GM18907 (cell line): Measurements from ENCODE around the gene PARD3.
"Not testable (repeated sequence)": the region's sequence is repeated elsewhere in the genome, so short reads cannot be mapped to it uniquely, and the experiment has no call there.

ENCODE experiments used
- ATAC-seq: cut with Tn5 transposase; IDR thresholded peaks from one replicate; pipeline ENCODE4 v1.9.1; 2021; ENCODE audit warnings: mild to moderate bottlenecking, moderate library complexity; ENCODE audit not compliant: unreplicated experiment

PARD3 gene

GRCh38 chr10:34290412-34291081 lies 524.5 kb downstream of the PARD3 start:
- ATAC-seq: no peak

- no peak for ATAC-seq
These were observed 526.5 kb downstream of the PARD3 start for GRCh38 chr10:34288634-34289033.

- ATAC-seq: no peak
These were observed 528.9 kb downstream of the PARD3 start for GRCh38 chr10:34286136-34286739.

- peak; percentile 65 for ATAC-seq
These were observed 533.2 kb downstream of the PARD3 start for GRCh38 chr10:34281661-34282582.

GRCh38 chr10:34280599-34281374 lies 534.3 kb downstream of the PARD3 start:
- no peak for ATAC-seq

GRCh38 chr10:34275626-34276130 lies 539.4 kb downstream of the PARD3 start:
- ATAC-seq: no peak

GRCh38 chr10:34274906-34275305 lies 540.2 kb downstream of the PARD3 start:
- no peak for ATAC-seq

GRCh38 chr10:34273340-34273739 lies 541.8 kb downstream of the PARD3 start:
- no peak for ATAC-seq

- ATAC-seq: no peak
These were observed 542.8 kb downstream of the PARD3 start for GRCh38 chr10:34272316-34272715.

- not testable (repeated sequence) for ATAC-seq
These were observed 546.7 kb downstream of the PARD3 start for GRCh38 chr10:34268410-34268809.

- no peak for ATAC-seq
These were observed 552.1 kb downstream of the PARD3 start for GRCh38 chr10:34262985-34263384.

- ATAC-seq: no peak
These were observed 554.2 kb downstream of the PARD3 start for GRCh38 chr10:34260904-34261303.

GRCh38 chr10:34256216-34256615 lies 558.9 kb downstream of the PARD3 start:
- no peak for ATAC-seq

GRCh38 chr10:34255035-34255434 lies 560.1 kb downstream of the PARD3 start:
- ATAC-seq: no peak

GRCh38 chr10:34254596-34254995 lies 560.5 kb downstream of the PARD3 start:
- peak; percentile 94 for ATAC-seq

GRCh38 chr10:34252111-34252510 lies 563.0 kb downstream of the PARD3 start:
- no peak for ATAC-seq

- no peak for ATAC-seq
These were observed 563.9 kb downstream of the PARD3 start for GRCh38 chr10:34251177-34251576.

GRCh38 chr10:34250722-34251121 lies 564.4 kb downstream of the PARD3 start:
- no peak for ATAC-seq

- ATAC-seq: no peak
These were observed 565.5 kb downstream of the PARD3 start for GRCh38 chr10:34249634-34250033.

GRCh38 chr10:34247560-34247959 lies 567.5 kb downstream of the PARD3 start:
- ATAC-seq: no peak
